ENCODE measurements around the gene CHIC2.

- TF ChIP-seq CTCF (IDR thresholded peaks at IDR 0.05) (no peak), ZFX (IDR thresholded peaks at IDR 0.05; ENCODE audit: borderline replicate concordance) (no peak)
Observed at GRCh38 chr4:54098375-54098774, 34.0 kb upstream of the CHIC2 start.

All from 22Rv1 (cell line).